Cardiac muscle cell (in vitro differentiated cells and primary cell): ENCODE measurements around the gene DTD1. TPM values are rescaled to one million over a fixed set of nuclear protein-coding genes. Genes with fewer than 3 reads are reported as not detected.

Experiments
- DNase-seq, 2 donors: peaks; one replicate each; pipeline versions ENCODE4 v3.0.0 to v3.0.0-alpha.2; 2010 to 2017; ENCODE audit warnings: low read depth in 1 of 2, low spot score in 1 of 2
- H3K27ac ChIP-seq: fragments of 200-600 bp; sonication (generic); 2 replicates; pipeline ENCODE4 v1.5.1; 2016
- H3K27me3 ChIP-seq: fragments of 200-600 bp; sonication (generic); 2 replicates; pipeline ENCODE4 v1.6.0; 2016; ENCODE audit warnings: control low read depth
- H3K36me3 ChIP-seq: fragments of 200-600 bp; sonication (generic); 2 replicates; pipeline ENCODE4 v1.5.1; 2016; ENCODE audit warnings: control low read depth
- H3K4me1 ChIP-seq: fragments of 200-600 bp; sonication (generic); 2 replicates; pipeline ENCODE4 v1.8.1; 2017; ENCODE audit warnings: low read depth, mild to moderate bottlenecking, mixed run types
- H3K4me3 ChIP-seq: fragments of 200-600 bp; sonication (generic); 2 replicates; pipeline ENCODE4 v1.5.1; 2016; ENCODE audit warnings: mild to moderate bottlenecking
- H3K9me3 ChIP-seq: fragments of 200-600 bp; sonication (generic); 2 replicates; pipeline ENCODE4 v1.5.1; 2017; ENCODE audit warnings: low read depth, mild to moderate bottlenecking, control low read depth
- polyA plus RNA-seq: library from polyadenylated mRNA; unstranded; fragments of >200 nt; fragmentation: Nextera tagmentation; extraction: Ambion mirVana; gene quantifications from 2 replicates; pipeline ENCODE4 v1.2.1, GENCODE V29; 2016
- total RNA-seq: library from RNA; depleted of rRNA; stranded (reverse); fragments of >200 nt; gene quantifications from 2 replicates; pipeline ENCODE4 v1.2.3, GENCODE V29; 2016
- TF ChIP-seq, protein P1 (sequence below): IDR thresholded peaks from 2 replicates; pipeline ENCODE4 v1.5.1; 2012; ENCODE audit warnings: low read depth, mild to moderate bottlenecking, low read length

Gene DTD1
- total and polyA plus RNA-seq, 2 experiments from 2014 or later = 62.8 to 71.6 TPM

DNA sequence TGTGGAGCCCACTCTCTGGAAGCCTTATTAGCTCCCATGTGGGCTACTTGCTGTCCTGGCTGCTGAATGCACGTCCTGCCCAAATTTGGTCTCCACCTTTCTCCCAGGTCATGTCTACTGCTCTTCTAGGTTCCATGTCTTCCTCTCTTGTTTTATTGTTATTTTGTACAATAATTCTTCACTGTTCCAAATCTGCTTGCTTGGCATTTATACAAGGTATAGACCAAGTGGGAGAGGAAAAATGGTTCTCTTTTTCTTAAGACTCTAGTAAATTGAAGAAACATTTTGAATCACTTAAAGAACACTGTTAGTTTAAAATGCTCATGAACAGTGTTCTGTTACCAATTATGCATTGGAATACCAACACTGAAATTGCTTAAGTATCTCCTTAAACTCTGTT, 144.1 kb downstream of the DTD1 start:
- H3K36me3 ChIP-seq = no peaks in the 10 kb centered on the region
- H3K27me3 ChIP-seq = no peaks in the 10 kb centered on the region
- DNase-seq = no peak
- H3K27ac ChIP-seq = no peak overlapping the region
- no peak overlapping the region for H3K4me3 ChIP-seq
- TF ChIP-seq, protein P1, sequence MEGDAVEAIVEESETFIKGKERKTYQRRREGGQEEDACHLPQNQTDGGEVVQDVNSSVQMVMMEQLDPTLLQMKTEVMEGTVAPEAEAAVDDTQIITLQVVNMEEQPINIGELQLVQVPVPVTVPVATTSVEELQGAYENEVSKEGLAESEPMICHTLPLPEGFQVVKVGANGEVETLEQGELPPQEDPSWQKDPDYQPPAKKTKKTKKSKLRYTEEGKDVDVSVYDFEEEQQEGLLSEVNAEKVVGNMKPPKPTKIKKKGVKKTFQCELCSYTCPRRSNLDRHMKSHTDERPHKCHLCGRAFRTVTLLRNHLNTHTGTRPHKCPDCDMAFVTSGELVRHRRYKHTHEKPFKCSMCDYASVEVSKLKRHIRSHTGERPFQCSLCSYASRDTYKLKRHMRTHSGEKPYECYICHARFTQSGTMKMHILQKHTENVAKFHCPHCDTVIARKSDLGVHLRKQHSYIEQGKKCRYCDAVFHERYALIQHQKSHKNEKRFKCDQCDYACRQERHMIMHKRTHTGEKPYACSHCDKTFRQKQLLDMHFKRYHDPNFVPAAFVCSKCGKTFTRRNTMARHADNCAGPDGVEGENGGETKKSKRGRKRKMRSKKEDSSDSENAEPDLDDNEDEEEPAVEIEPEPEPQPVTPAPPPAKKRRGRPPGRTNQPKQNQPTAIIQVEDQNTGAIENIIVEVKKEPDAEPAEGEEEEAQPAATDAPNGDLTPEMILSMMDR = no peak
- H3K4me1 ChIP-seq = no peaks in the 10 kb centered on the region
- no peaks in the 10 kb centered on the region for H3K9me3 ChIP-seq

DNA sequence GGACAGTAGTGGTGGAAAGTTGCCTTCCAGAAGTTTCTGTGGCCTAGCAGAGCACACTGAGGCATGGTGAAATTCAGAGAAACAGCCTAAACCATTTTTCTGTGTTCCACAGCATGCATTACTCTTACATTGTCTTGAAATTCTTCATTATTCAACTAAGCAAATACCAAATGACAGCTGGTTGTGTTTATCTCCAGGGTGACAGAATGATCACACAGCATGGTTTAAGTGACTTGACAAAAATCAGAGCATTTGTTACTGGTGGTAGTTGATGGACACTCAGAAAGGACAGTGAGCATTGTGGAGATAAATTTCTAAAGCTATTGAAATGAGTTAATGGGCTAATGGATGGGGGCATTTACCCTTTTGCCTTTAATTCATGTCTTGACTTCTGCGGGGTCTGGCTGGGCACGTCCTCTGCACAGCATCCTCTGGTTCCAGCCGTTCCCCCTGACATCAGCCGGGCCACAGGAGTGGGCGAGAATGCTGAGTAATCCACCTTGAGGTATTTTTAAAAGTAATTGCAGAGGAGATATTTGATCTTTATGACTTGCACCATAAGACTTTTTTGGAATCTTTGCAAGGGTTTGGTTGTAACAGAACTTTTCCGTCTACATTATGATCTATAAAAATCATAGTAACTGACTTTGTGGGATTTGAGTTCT, 146.8 kb downstream of the DTD1 start:
- Histone ChIP-seq H3K27me3 (no peaks in the 10 kb centered on the region), H3K4me3 (no peak overlapping the region), H3K27ac (no peak overlapping the region), H3K9me3 (no peaks in the 10 kb centered on the region), H3K4me1 (no peaks in the 10 kb centered on the region), H3K36me3 (no peaks in the 10 kb centered on the region)
- TF ChIP-seq, protein P1 = no peak
- DNase-seq = no peak

DNA sequence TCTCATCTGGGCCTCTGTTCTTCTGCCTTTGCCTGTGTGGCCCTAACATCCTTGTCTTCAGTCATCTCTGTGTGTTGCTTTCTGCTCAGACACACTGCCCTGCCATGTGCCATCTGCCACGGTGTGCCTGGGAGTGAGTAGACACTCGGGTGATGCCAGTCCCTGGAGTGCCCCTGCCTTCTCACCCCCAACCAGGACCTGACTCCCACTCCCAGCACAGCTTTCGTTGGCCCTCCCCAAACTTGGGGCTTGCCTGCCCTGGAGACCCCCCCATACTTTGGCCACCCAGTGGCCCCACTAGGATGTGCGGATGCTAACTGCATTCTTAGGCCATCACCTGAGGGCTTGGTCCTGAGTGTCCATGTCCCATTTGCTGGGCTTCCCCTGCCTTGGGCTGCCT, 149.3 kb downstream of the DTD1 start:
- no peaks in the 10 kb centered on the region for H3K36me3 ChIP-seq
- no peaks in the 10 kb centered on the region for H3K4me1 ChIP-seq
- H3K27me3 ChIP-seq = no peaks in the 10 kb centered on the region
- DNase-seq = no peak
- H3K27ac ChIP-seq = no peak overlapping the region
- H3K9me3 ChIP-seq = no peaks in the 10 kb centered on the region
- H3K4me3 ChIP-seq = no peak overlapping the region
- TF ChIP-seq, protein P1 = no peak

DNA sequence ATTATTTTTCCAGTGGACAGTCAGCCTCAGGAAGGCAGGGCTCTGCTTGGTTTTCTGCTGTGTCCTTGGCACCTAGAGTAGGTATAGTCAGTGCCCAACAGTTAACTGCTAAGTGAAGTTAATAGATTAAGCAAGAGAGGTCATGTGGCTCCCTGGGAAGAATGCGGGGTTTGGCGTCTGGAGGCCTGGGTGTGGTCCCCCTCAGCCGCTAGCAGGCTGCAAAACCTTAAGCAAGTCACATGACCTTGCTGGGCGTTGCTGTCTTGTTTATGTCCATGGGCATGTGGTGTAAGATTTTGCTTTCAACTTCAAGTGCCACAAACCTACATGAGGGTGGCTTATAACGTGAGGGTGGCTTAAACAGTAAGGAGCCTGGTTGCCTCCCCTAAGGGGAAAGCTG, 150.2 kb downstream of the DTD1 start:
- Histone ChIP-seq H3K4me3 (no peak overlapping the region), H3K27ac (no peak overlapping the region), H3K9me3 (no peaks in the 10 kb centered on the region), H3K27me3 (no peaks in the 10 kb centered on the region), H3K36me3 (no peaks in the 10 kb centered on the region), H3K4me1 (no peaks in the 10 kb centered on the region)
- DNase-seq = peak in 1 of 2 donors; percentile 24
- TF ChIP-seq, protein P1 = no peak

DNA sequence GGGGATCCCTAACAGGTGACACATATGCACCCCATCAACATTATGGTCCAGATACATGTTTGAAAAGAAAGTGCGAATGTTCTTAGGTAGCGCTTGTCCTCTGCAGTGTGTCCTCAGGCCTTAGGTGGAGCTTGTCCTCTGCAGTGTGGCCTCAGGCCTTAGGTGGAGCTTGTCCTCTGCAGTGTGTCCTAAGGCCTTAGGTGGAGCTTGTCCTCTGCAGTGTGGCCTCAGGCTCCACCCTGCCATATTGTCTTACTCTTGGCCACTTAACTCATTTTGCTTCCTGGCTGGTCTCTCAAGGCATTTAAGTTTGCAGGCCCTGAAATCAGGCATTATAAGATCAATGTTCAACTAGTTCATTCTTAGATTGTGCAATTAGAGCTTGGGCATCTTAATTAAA, 151.0 kb downstream of the DTD1 start:
- Histone ChIP-seq H3K27me3 (no peaks in the 10 kb centered on the region), H3K36me3 (no peaks in the 10 kb centered on the region), H3K27ac (no peak overlapping the region), H3K4me1 (no peaks in the 10 kb centered on the region), H3K4me3 (no peak overlapping the region), H3K9me3 (no peaks in the 10 kb centered on the region)
- TF ChIP-seq, protein P1 = no peak
- no peak for DNase-seq
